WTC11 (cell line): ENCODE results near the gene RPN1. TPM values are rescaled to one million over a fixed set of nuclear protein-coding genes. Genes with fewer than 3 reads are reported as not detected.

ENCODE experiments used
- ATAC-seq: fragments of 200-7000 bp; cut with Tn5 transposase; 2 replicates; pipeline ENCODE4 v1.10.0; 2021; ENCODE audit warnings: mild to moderate bottlenecking, moderate library complexity
- CTCF ChIA-PET: fragments of 300-600 bp; sonication (Branson Sonifier 250); formaldehyde crosslinking; loops from one replicate; lab custom pipeline; 2021; ENCODE audit warnings: antibody characterized with exemption; lab: Charles Lee
- POLR2A ChIA-PET: fragments of 350-600 bp; sonication (Branson Sonifier 250); formaldehyde crosslinking; loops from one replicate; lab custom pipeline; 2021; ENCODE audit warnings: antibody characterized with exemption; lab: Charles Lee
- DNase-seq: peaks from one replicate; pipeline ENCODE4 v3.0.0; 2021; ENCODE audit warnings: low spot score
- H3K27ac Mint-ChIP-seq: 2 replicates; pipeline ENCODE4 v1.8.0; 2021; ENCODE audit warnings: mixed read lengths
- H3K27me3 Mint-ChIP-seq: 2 replicates; pipeline ENCODE4 v1.8.0; 2021; ENCODE audit warnings: low read depth, mild to moderate bottlenecking, moderate library complexity, mixed read lengths
- H3K36me3 Mint-ChIP-seq: 2 replicates; pipeline ENCODE4 v1.8.0; 2021; ENCODE audit warnings: mixed read lengths
- H3K4me1 Mint-ChIP-seq: 2 replicates; pipeline ENCODE4 v1.8.0; 2022; ENCODE audit warnings: mixed read lengths
- H3K4me3 Mint-ChIP-seq: 2 replicates; pipeline ENCODE4 v1.8.0; 2021; ENCODE audit warnings: mild to moderate bottlenecking, moderate library complexity, mixed read lengths
- H3K9me3 Mint-ChIP-seq: 2 replicates; pipeline ENCODE4 v1.8.0; 2021; ENCODE audit warnings: mixed read lengths
- EMX1 ChIP-seq: fragments of 250-450 bp; sonication (Bioruptor Pico); IDR thresholded peaks from 2 replicates; pipeline ENCODE4 v1.8.0; 2021; ENCODE audit warnings: mild to moderate bottlenecking
- FOXJ3 ChIP-seq: sonication (generic); formaldehyde crosslinking; IDR thresholded peaks from 2 replicates; pipeline ENCODE4 v1.9.0; 2021; ENCODE audit warnings: missing genetic modification reagents, mild to moderate bottlenecking, borderline replicate concordance
- GRHL2 ChIP-seq: fragments of 250-450 bp; sonication (Bioruptor Pico); IDR thresholded peaks from 2 replicates; pipeline ENCODE4 v1.8.0; 2022; ENCODE audit warnings: mild to moderate bottlenecking, moderate library complexity; ENCODE audit not compliant: insufficient replicate concordance, severe bottlenecking
- HMGA2 ChIP-seq: fragments of 250-450 bp; sonication (Bioruptor Pico); IDR thresholded peaks from 2 replicates; pipeline ENCODE4 v1.4.0; 2021; ENCODE audit warnings: mild to moderate bottlenecking, moderate library complexity
- MYBL2 ChIP-seq: sonication (generic); formaldehyde crosslinking; IDR thresholded peaks from 2 replicates; pipeline ENCODE4 v1.8.1; 2023; ENCODE audit warnings: mild to moderate bottlenecking, moderate library complexity, missing genetic modification reagents
- NFYB ChIP-seq: sonication (generic); formaldehyde crosslinking; conservative IDR thresholded peaks from 2 replicates; pipeline ENCODE4 v1.8.0; 2022; ENCODE audit warnings: low read depth, missing genetic modification reagents
- NR1H2 ChIP-seq: sonication (generic); formaldehyde crosslinking; IDR thresholded peaks from 2 replicates; pipeline ENCODE4 v1.9.0; 2021; ENCODE audit warnings: mild to moderate bottlenecking, moderate library complexity, missing genetic modification reagents
- NR3C1 ChIP-seq: sonication (generic); formaldehyde crosslinking; conservative IDR thresholded peaks from 2 replicates; pipeline ENCODE4 v1.8.1; 2023; ENCODE audit warnings: low read depth, mild to moderate bottlenecking, missing genetic modification reagents
- SMAD3 ChIP-seq: sonication (generic); formaldehyde crosslinking; IDR thresholded peaks from 2 replicates; pipeline ENCODE4 v1.8.0; 2022; ENCODE audit warnings: missing genetic modification reagents, mild to moderate bottlenecking, borderline replicate concordance
- TCF7 ChIP-seq: sonication (generic); formaldehyde crosslinking; IDR thresholded peaks from 2 replicates; pipeline ENCODE4 v1.8.0; 2022; ENCODE audit warnings: mild to moderate bottlenecking, low read depth, missing genetic modification reagents, moderate library complexity
- ZBTB21 ChIP-seq: sonication (generic); formaldehyde crosslinking; IDR thresholded peaks from 2 replicates; pipeline ENCODE4 v1.8.1; 2023; ENCODE audit warnings: mild to moderate bottlenecking, missing genetic modification reagents, borderline replicate concordance
- ZNF671 ChIP-seq: fragments of 250-450 bp; sonication (Bioruptor Pico); IDR thresholded peaks from 2 replicates; pipeline ENCODE4 v1.8.0; 2021; ENCODE audit warnings: mild to moderate bottlenecking
- total RNA-seq: library from RNA; stranded (reverse); gene quantifications from 3 replicates; pipeline ENCODE4 v1.2.3, GENCODE V29; 2021
- TF ChIP-seq, protein P1 (sequence below): sonication (generic); formaldehyde crosslinking; IDR thresholded peaks from 2 replicates; pipeline ENCODE4 v1.8.1; 2022; ENCODE audit warnings: low read depth, mild to moderate bottlenecking, moderate library complexity, missing genetic modification reagents, borderline replicate concordance
- TF ChIP-seq, protein P2 (sequence below): sonication (generic); formaldehyde crosslinking; IDR thresholded peaks from 2 replicates; pipeline ENCODE4 v1.8.0; 2023; ENCODE audit warnings: missing genetic modification reagents
- TF ChIP-seq, protein P3 (sequence below): sonication (generic); formaldehyde crosslinking; IDR thresholded peaks from 2 replicates; pipeline ENCODE4 v1.8.1; 2023; ENCODE audit warnings: mild to moderate bottlenecking, moderate library complexity, missing genetic modification reagents
- TF ChIP-seq, protein P4 (sequence below): sonication (generic); formaldehyde crosslinking; IDR thresholded peaks from 2 replicates; pipeline ENCODE4 v1.8.1; 2022; ENCODE audit warnings: missing genetic modification reagents, borderline replicate concordance
- TF ChIP-seq, protein P5 (sequence below): sonication (generic); formaldehyde crosslinking; IDR thresholded peaks from 2 replicates; pipeline ENCODE4 v1.8.0; 2023; ENCODE audit warnings: missing genetic modification reagents, mild to moderate bottlenecking, borderline replicate concordance

Gene RPN1
- total RNA-seq, 1 experiment from 2014 or later = 160 TPM

DNA sequence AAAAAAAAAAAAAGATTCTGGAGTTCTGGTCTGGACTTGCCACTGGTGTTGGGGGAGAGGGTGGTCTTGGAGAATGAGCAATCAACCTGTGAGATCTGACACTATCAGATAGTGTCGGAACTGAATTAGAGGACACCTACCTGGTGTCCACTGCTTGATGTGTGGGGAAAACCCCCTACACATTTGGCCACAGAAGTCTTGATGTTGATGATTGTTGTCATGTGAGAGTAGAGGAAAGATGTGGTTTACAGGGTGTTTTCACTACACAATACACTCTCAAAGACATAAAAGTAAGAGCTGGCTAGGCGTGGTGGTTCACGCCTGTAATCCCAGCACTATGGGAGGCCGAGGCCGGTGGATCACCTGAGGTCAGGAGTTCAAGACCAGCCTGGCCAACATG is 38.4 kb upstream of the RPN1 start:
- CTCF ChIA-PET = interaction anchor here (1.4 to 5.9 kb wide), 2 partner anchors 8 to 71 kb away, joined by 3 to 29 read pairs; no protein-coding TSS in a partner anchor
- no peaks in the 10 kb centered on the region; the same call in none of the 2 replicates for H3K27me3 Mint-ChIP-seq
- H3K27ac Mint-ChIP-seq = no peak overlapping the region
- H3K36me3 Mint-ChIP-seq = no peaks in the 10 kb centered on the region
- no peaks in the 10 kb centered on the region for H3K4me1 Mint-ChIP-seq
- POLR2A ChIA-PET = no interaction called here
- ATAC-seq = no peak
- no peaks in the 10 kb centered on the region for H3K9me3 Mint-ChIP-seq
- no peak overlapping the region for H3K4me3 Mint-ChIP-seq
- TF ChIP-seq SMAD3 (no peak), FOXJ3 (CRISPR knock-in tag) (no peak), HMGA2 (no peak), NR1H2 (CRISPR knock-in tag) (no peak), ZNF671 (no peak), MYBL2 (CRISPR knock-in tag) (no peak), GRHL2 (CRISPR knock-in tag) (no peak), ZBTB21 (CRISPR knock-in tag) (no peak)
- TF ChIP-seq, protein P1, sequence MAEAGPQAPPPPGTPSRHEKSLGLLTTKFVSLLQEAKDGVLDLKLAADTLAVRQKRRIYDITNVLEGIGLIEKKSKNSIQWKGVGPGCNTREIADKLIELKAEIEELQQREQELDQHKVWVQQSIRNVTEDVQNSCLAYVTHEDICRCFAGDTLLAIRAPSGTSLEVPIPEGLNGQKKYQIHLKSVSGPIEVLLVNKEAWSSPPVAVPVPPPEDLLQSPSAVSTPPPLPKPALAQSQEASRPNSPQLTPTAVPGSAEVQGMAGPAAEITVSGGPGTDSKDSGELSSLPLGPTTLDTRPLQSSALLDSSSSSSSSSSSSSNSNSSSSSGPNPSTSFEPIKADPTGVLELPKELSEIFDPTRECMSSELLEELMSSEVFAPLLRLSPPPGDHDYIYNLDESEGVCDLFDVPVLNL (CRISPR knock-in tag) = no peak
- TF ChIP-seq, protein P2, sequence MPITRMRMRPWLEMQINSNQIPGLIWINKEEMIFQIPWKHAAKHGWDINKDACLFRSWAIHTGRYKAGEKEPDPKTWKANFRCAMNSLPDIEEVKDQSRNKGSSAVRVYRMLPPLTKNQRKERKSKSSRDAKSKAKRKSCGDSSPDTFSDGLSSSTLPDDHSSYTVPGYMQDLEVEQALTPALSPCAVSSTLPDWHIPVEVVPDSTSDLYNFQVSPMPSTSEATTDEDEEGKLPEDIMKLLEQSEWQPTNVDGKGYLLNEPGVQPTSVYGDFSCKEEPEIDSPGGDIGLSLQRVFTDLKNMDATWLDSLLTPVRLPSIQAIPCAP (CRISPR knock-in tag) = no peak
- TF ChIP-seq, protein P3, sequence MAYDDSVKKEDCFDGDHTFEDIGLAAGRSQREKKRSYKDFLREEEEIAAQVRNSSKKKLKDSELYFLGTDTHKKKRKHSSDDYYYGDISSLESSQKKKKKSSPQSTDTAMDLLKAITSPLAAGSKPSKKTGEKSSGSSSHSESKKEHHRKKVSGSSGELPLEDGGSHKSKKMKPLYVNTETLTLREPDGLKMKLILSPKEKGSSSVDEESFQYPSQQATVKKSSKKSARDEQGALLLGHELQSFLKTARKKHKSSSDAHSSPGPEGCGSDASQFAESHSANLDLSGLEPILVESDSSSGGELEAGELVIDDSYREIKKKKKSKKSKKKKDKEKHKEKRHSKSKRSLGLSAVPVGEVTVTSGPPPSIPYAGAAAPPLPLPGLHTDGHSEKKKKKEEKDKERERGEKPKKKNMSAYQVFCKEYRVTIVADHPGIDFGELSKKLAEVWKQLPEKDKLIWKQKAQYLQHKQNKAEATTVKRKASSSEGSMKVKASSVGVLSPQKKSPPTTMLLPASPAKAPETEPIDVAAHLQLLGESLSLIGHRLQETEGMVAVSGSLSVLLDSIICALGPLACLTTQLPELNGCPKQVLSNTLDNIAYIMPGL (CRISPR knock-in tag) = no peak
- TF ChIP-seq, protein P4, sequence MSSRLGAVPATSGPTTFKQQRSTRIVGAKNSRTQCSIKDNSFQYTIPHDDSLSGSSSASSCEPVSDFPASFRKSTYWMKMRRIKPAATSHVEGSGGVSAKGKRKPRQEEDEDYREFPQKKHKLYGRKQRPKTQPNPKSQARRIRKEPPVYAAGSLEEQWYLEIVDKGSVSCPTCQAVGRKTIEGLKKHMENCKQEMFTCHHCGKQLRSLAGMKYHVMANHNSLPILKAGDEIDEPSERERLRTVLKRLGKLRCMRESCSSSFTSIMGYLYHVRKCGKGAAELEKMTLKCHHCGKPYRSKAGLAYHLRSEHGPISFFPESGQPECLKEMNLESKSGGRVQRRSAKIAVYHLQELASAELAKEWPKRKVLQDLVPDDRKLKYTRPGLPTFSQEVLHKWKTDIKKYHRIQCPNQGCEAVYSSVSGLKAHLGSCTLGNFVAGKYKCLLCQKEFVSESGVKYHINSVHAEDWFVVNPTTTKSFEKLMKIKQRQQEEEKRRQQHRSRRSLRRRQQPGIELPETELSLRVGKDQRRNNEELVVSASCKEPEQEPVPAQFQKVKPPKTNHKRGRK = no peak
- TF ChIP-seq, all 79 proteins: peak for 0
- DNase-seq = no peak

DNA sequence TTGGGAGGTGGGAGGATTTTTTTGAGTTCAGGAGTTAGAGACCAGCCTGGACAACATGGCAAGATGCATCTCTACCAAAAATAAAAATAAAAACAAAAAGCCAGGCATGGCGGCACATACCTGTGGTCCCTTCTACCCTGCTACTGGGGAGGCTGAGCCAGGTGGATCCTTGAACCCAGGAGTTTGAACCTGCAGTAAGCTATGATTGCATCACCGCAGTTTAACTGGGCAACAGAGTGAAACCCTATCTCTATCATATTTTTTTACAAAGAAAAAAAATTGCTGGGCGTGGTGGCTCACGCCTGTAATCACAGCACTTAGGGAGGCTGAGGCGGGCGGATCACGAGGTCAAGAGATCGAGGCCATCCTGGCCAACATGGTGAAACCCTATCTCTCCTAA is 35.8 kb upstream of the RPN1 start:
- peaks cover 8% of the 10 kb centered on the region for H3K4me1 Mint-ChIP-seq
- no peak for DNase-seq
- H3K27me3 Mint-ChIP-seq = no peaks in the 10 kb centered on the region; the same call in 1 of the 2 replicates
- POLR2A ChIA-PET = no interaction called here
- no peak for ATAC-seq
- H3K27ac Mint-ChIP-seq = no peak overlapping the region
- no peaks in the 10 kb centered on the region for H3K9me3 Mint-ChIP-seq
- no peaks in the 10 kb centered on the region for H3K36me3 Mint-ChIP-seq
- TF ChIP-seq NFYB (CRISPR knock-in tag) = no peak
- CTCF ChIA-PET = no interaction called here
- no peak overlapping the region for H3K4me3 Mint-ChIP-seq

DNA sequence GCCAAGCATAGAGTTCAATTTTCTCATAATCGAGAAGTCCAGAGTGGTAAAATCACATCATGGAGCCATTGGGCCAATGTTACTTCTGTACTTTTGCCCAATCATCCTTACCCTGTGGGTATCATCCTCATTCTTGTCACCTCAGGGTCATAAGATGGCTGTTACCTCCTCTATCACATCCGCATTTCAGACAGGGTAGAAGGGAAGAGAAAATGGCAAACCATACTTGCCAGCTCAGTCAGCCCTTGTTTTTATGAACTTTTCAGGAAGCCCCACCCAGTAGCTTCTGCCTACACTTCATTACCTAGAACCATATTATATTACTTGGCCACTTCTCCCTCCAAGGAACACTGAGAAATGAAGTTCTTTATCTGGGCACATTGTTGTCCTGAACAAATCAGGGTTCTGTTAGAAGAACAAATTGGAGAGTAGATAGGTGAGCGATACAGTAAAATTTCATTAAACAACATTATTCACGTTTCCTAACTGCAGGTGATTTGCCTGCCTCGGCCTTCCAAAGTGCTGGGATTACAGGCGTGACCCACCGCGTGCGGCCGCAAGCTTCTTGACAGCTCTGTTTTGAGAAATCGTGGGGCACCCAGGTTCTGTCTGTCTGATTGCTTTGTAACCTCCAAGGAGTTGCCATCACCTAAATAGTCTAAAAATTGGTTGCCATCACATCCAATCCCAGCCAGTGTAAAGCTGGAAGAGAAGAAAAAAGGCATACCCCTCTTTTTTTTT is 34.5 kb upstream of the RPN1 start:
- Mint-ChIP-seq H3K4me3 (no peak overlapping the region), H3K4me1 (peaks cover 12% of the 10 kb centered on the region), H3K36me3 (no peaks in the 10 kb centered on the region), H3K27ac (no peak overlapping the region), H3K27me3 (peaks cover 4% of the 10 kb centered on the region), H3K9me3 (no peaks in the 10 kb centered on the region)
- DNase-seq (no peak), ATAC-seq (no peak)
- ChIA-PET POLR2A (no interaction called here), CTCF (no interaction called here)
- TF ChIP-seq, protein P5, sequence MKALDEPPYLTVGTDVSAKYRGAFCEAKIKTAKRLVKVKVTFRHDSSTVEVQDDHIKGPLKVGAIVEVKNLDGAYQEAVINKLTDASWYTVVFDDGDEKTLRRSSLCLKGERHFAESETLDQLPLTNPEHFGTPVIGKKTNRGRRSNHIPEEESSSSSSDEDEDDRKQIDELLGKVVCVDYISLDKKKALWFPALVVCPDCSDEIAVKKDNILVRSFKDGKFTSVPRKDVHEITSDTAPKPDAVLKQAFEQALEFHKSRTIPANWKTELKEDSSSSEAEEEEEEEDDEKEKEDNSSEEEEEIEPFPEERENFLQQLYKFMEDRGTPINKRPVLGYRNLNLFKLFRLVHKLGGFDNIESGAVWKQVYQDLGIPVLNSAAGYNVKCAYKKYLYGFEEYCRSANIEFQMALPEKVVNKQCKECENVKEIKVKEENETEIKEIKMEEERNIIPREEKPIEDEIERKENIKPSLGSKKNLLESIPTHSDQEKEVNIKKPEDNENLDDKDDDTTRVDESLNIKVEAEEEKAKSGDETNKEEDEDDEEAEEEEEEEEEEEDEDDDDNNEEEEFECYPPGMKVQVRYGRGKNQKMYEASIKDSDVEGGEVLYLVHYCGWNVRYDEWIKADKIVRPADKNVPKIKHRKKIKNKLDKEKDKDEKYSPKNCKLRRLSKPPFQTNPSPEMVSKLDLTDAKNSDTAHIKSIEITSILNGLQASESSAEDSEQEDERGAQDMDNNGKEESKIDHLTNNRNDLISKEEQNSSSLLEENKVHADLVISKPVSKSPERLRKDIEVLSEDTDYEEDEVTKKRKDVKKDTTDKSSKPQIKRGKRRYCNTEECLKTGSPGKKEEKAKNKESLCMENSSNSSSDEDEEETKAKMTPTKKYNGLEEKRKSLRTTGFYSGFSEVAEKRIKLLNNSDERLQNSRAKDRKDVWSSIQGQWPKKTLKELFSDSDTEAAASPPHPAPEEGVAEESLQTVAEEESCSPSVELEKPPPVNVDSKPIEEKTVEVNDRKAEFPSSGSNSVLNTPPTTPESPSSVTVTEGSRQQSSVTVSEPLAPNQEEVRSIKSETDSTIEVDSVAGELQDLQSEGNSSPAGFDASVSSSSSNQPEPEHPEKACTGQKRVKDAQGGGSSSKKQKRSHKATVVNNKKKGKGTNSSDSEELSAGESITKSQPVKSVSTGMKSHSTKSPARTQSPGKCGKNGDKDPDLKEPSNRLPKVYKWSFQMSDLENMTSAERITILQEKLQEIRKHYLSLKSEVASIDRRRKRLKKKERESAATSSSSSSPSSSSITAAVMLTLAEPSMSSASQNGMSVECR (CRISPR knock-in tag) = no peak
- TF ChIP-seq TCF7 (CRISPR knock-in tag) (no peak), NR3C1 (no peak), EMX1 (CRISPR knock-in tag) (no peak)
